Mesenchymal stem cell (in vitro differentiated cells and primary cell): ENCODE results near the gene FLRT1.

Source experiments
- DNase-seq: peaks from one replicate; pipeline ENCODE4 v3.0.0-alpha.2; 2013
- H2AFZ ChIP-seq: one replicate; pipeline ENCODE4 v1.6.1; 2013; ENCODE audit warnings: low read depth, mild to moderate bottlenecking, control low read depth, inconsistent platforms, low read length, moderate library complexity
- H2AK5ac ChIP-seq: 2 replicates; pipeline ENCODE4 v1.6.1; 2013; ENCODE audit warnings: low read length, moderate library complexity, mild to moderate bottlenecking, inconsistent platforms; ENCODE audit not compliant: severe bottlenecking
- H2BK120ac ChIP-seq: one replicate; pipeline ENCODE4 v1.6.1; 2013; ENCODE audit warnings: low read depth, mild to moderate bottlenecking, inconsistent platforms, low read length, moderate library complexity
- H2BK12ac ChIP-seq, 2 experiments: one replicate each; pipeline ENCODE4 v1.6.1; 2013; ENCODE audit warnings: inconsistent platforms in 2 of 2, low read length in 2 of 2, mild to moderate bottlenecking in 2 of 2, moderate library complexity in 2 of 2, control low read depth in 1 of 2
- H2BK15ac ChIP-seq: one replicate; pipeline ENCODE4 v1.6.1; 2013; ENCODE audit warnings: mild to moderate bottlenecking, low read depth, inconsistent platforms; ENCODE audit not compliant: poor library complexity, severe bottlenecking
- H2BK5ac ChIP-seq: 2 replicates; pipeline ENCODE4 v1.6.1; 2013; ENCODE audit warnings: low read depth, mild to moderate bottlenecking, low read length, control low read depth, inconsistent platforms; ENCODE audit not compliant: poor library complexity, severe bottlenecking
- H3K14ac ChIP-seq, 2 experiments: one replicate each; pipeline ENCODE4 v1.6.1; 2013; ENCODE audit warnings: inconsistent platforms in 2 of 2, low read length in 2 of 2, control low read depth in 1 of 2, mild to moderate bottlenecking in 1 of 2, moderate library complexity in 1 of 2
- H3K18ac ChIP-seq, 2 experiments: one replicate each; pipeline ENCODE4 v1.6.1; 2013; ENCODE audit warnings: inconsistent platforms in 2 of 2, low read length in 2 of 2, control low read depth in 1 of 2, low read depth in 1 of 2, mild to moderate bottlenecking in 1 of 2
- H3K23ac ChIP-seq, 2 experiments: one replicate each; pipeline ENCODE4 v1.6.1; 2013; ENCODE audit warnings: inconsistent platforms in 2 of 2, low read length in 2 of 2, mild to moderate bottlenecking in 2 of 2, moderate library complexity in 2 of 2, control low read depth in 1 of 2
- H3K27ac ChIP-seq: 2 replicates; pipeline ENCODE4 v1.5.1; 2013; ENCODE audit warnings: mild to moderate bottlenecking, moderate library complexity, low read length, control low read depth, inconsistent platforms; ENCODE audit not compliant: poor library complexity, severe bottlenecking
- H3K27me3 ChIP-seq, 2 experiments: 2 replicates each; pipeline versions ENCODE4 v1.6.1 to v1.7.0; 2013; ENCODE audit warnings: low read length in 2 of 2, mild to moderate bottlenecking in 2 of 2, moderate library complexity in 2 of 2, control low read depth in 1 of 2, inconsistent platforms in 1 of 2; ENCODE audit not compliant: control insufficient read depth in 1 of 2, insufficient read depth in 1 of 2
- H3K36me3 ChIP-seq, 2 experiments: 2 replicates each; pipeline versions ENCODE4 v1.6.1 to v1.7.0; 2013; ENCODE audit warnings: low read length in 2 of 2, control low read depth in 1 of 2, inconsistent platforms in 1 of 2, low read depth in 1 of 2, mild to moderate bottlenecking in 1 of 2; ENCODE audit not compliant: insufficient read depth in 2 of 2, control insufficient read depth in 1 of 2
- H3K4ac ChIP-seq, 2 experiments: one replicate each; pipeline ENCODE4 v1.6.1; 2013; ENCODE audit warnings: inconsistent platforms in 2 of 2, low read length in 2 of 2, mild to moderate bottlenecking in 2 of 2, moderate library complexity in 2 of 2, control low read depth in 1 of 2, low read depth in 1 of 2
- H3K4me1 ChIP-seq: 2 replicates; pipeline ENCODE4 v1.6.1; 2013; ENCODE audit warnings: low read depth, low read length, control low read depth; ENCODE audit not compliant: control insufficient read depth, insufficient read depth
- H3K4me2 ChIP-seq: 2 replicates; pipeline ENCODE4 v1.6.1; 2013; ENCODE audit warnings: low read length, mild to moderate bottlenecking, inconsistent platforms; ENCODE audit not compliant: poor library complexity, severe bottlenecking
- H3K4me3 ChIP-seq, 2 experiments: 2 replicates each; pipeline versions ENCODE4 v1.5.1 to v1.7.0; 2013; ENCODE audit warnings: low read length in 2 of 2, mild to moderate bottlenecking in 2 of 2, control low read depth in 1 of 2, low read depth in 1 of 2; ENCODE audit not compliant: insufficient read depth in 1 of 2
- H3K79me1 ChIP-seq: replicated peaks from 2 replicates; pipeline ENCODE4 v1.6.1; 2013; ENCODE audit warnings: mild to moderate bottlenecking, control low read depth, low read length, inconsistent platforms; ENCODE audit not compliant: poor library complexity, severe bottlenecking
- H3K9ac ChIP-seq: 2 replicates; pipeline ENCODE4 v1.7.0; 2013; ENCODE audit warnings: mild to moderate bottlenecking, low read length, moderate library complexity
- H3K9me3 ChIP-seq: 2 replicates; pipeline ENCODE4 v1.7.0; 2013; ENCODE audit warnings: mild to moderate bottlenecking, low read length; ENCODE audit not compliant: control insufficient read depth
- H4K8ac ChIP-seq: one replicate; pipeline ENCODE4 v1.6.1; 2013; ENCODE audit warnings: inconsistent platforms, mild to moderate bottlenecking, low read length, moderate library complexity
- H4K91ac ChIP-seq: one replicate; pipeline ENCODE4 v1.6.1; 2013; ENCODE audit warnings: mild to moderate bottlenecking, low read length, inconsistent platforms
- WGBS: methylation state at CpG from one replicate; pipeline ENCODE4 v1.1.7; 2013; ENCODE audit warnings: mixed read lengths; 5-methylcytosine and 5-hydroxymethylcytosine counted together

FLRT1 gene

GRCh38 chr11:64021757-64022093 lies 14.0 kb upstream of the FLRT1 start:
- 21% methylated on average over 7 of the region's 10 CpGs for whole genome bisulfite sequencing
- peaks cover 10 to 33% of the 10 kb centered on the region in 2 experiments for H3K27me3 ChIP-seq

GRCh38 chr11:64022125-64022784 lies 13.5 kb upstream of the FLRT1 start:
- Histone ChIP-seq H3K27me3 (peaks cover 15 to 38% of the 10 kb centered on the region in 2 experiments), H3K4me2 (no peak overlapping the region), H2BK12ac (no peak overlapping the region), H3K36me3 (no peaks in the 10 kb centered on the region), H3K27ac (no peak overlapping the region), H3K14ac (no peak overlapping the region), H2BK120ac (no peak overlapping the region), H3K4me1 (peaks cover 11% of the 10 kb centered on the region), H2AFZ (no peak overlapping the region), H3K9me3 (no peaks in the 10 kb centered on the region), H3K18ac (no peak overlapping the region), H3K4me3 (no peak overlapping the region), H2AK5ac (no peak overlapping the region), H4K91ac (no peak overlapping the region), H3K4ac (no peak overlapping the region), H3K79me1 (no peaks in the 10 kb centered on the region), H3K9ac (no peak overlapping the region), H4K8ac (no peak overlapping the region), H2BK5ac (no peak overlapping the region), H3K23ac (no peak overlapping the region), H2BK15ac (no peak overlapping the region)
- 73% methylated on average over 14 of the region's 14 CpGs for WGBS
- no peak for DNase-seq

More at GRCh38 chr11:64021757-64022093, 14.0 kb upstream of the FLRT1 start:
- Histone ChIP-seq H4K8ac (no peak overlapping the region), H3K9ac (no peak overlapping the region), H4K91ac (no peak overlapping the region), H3K4me1 (peaks cover 11% of the 10 kb centered on the region), H3K27ac (no peak overlapping the region), H3K18ac (no peak overlapping the region), H3K9me3 (no peaks in the 10 kb centered on the region), H2BK5ac (no peak overlapping the region), H2BK120ac (no peak overlapping the region), H3K14ac (no peak overlapping the region), H3K4me2 (no peak overlapping the region), H3K36me3 (no peaks in the 10 kb centered on the region), H3K4me3 (no peak overlapping the region), H3K23ac (no peak overlapping the region), H2AFZ (no peak overlapping the region), H2BK12ac (no peak overlapping the region), H2AK5ac (no peak overlapping the region), H3K4ac (no peak overlapping the region), H3K79me1 (no peaks in the 10 kb centered on the region), H2BK15ac (no peak overlapping the region)
- no peak for DNase-seq

- no peak overlapping the region for H3K27ac ChIP-seq
- no peak overlapping the region for H2AFZ ChIP-seq
- no peak overlapping the region for H3K9ac ChIP-seq
- no peak overlapping the region for H4K91ac ChIP-seq
- no peak overlapping the region for H2BK120ac ChIP-seq
- no peaks in the 10 kb centered on the region for H3K9me3 ChIP-seq
- no peak overlapping the region for H3K14ac ChIP-seq
- no peak overlapping the region for H3K18ac ChIP-seq
- H4K8ac ChIP-seq, result no peak overlapping the region
- no peak overlapping the region for H3K4me2 ChIP-seq
- no peak overlapping the region for H3K23ac ChIP-seq
- no peak overlapping the region for H2BK15ac ChIP-seq
- no peak overlapping the region for H2BK12ac ChIP-seq
- WGBS, result 85% methylated on average over 19 of the region's 20 CpGs
- H3K79me1 ChIP-seq, result no peaks in the 10 kb centered on the region
- peaks cover 22% of the 10 kb centered on the region for H3K4me1 ChIP-seq
- no peak overlapping the region for H2AK5ac ChIP-seq
- no peak overlapping the region for H2BK5ac ChIP-seq
- no peaks in the 10 kb centered on the region for H3K36me3 ChIP-seq
- H3K4me3 ChIP-seq, result no peak overlapping the region
- DNase-seq, result no peak
- peaks cover 32 to 49% of the 10 kb centered on the region in 2 experiments for H3K27me3 ChIP-seq
- no peak overlapping the region for H3K4ac ChIP-seq
Measured at GRCh38 chr11:64023712-64024710, 11.7 kb upstream of the FLRT1 start.

- Histone ChIP-seq H2BK12ac (no peak overlapping the region), H3K36me3 (no peaks in the 10 kb centered on the region), H4K8ac (no peak overlapping the region), H3K4me3 (no peak overlapping the region), H3K79me1 (no peaks in the 10 kb centered on the region), H3K27ac (no peak overlapping the region), H2AFZ (no peak overlapping the region), H3K9me3 (no peaks in the 10 kb centered on the region), H3K18ac (no peak overlapping the region), H2AK5ac (no peak overlapping the region), H4K91ac (no peak overlapping the region), H3K27me3 (peaks cover 38 to 50% of the 10 kb centered on the region in 2 experiments), H3K14ac (no peak overlapping the region), H2BK15ac (no peak overlapping the region), H3K23ac (no peak overlapping the region), H3K4me2 (no peak overlapping the region), H3K4me1 (peaks cover 22% of the 10 kb centered on the region), H2BK120ac (no peak overlapping the region), H2BK5ac (no peak overlapping the region), H3K4ac (no peak overlapping the region), H3K9ac (no peak overlapping the region)
- DNase-seq, result no peak
- 58% methylated on average over 4 of the region's 4 CpGs for WGBS
Measured at GRCh38 chr11:64025205-64025604, 10.5 kb upstream of the FLRT1 start.
